Kidney (tissue), 14 donors: ENCODE results near the gene SMAD9. TPM values are rescaled to one million over a fixed set of nuclear protein-coding genes. Genes with fewer than 3 reads are reported as not detected.

Experiments used
- DNase-seq, 5 donors: peaks; one replicate each; pipeline ENCODE4 v3.0.0-alpha.2; 2013 to 2020
- FAIRE-seq: peaks from 2 replicates; lab custom pipeline; 2012; peaks lifted over from hg19 to GRCh38; lab: Jason Lieb, UNC
- H3K27ac ChIP-seq, 2 donors: one replicate each; pipeline ENCODE4 v1.7.0; 2013; ENCODE audit warnings: low read depth in 2 of 2, low read length in 2 of 2, inconsistent platforms in 1 of 2
- H3K27me3 ChIP-seq: one replicate; pipeline ENCODE4 v1.7.1; 2013; ENCODE audit warnings: low read length, inconsistent platforms; ENCODE audit not compliant: control insufficient read depth, insufficient read depth
- H3K36me3 ChIP-seq, 3 donors: one replicate each; pipeline versions ENCODE4 v1.7.0 to v1.7.1; 2013; ENCODE audit warnings: low read length in 3 of 3, control low read depth in 1 of 3, inconsistent platforms in 1 of 3; ENCODE audit not compliant: insufficient read depth in 3 of 3, control insufficient read depth in 2 of 3
- H3K4me1 ChIP-seq, 3 donors: one replicate each; pipeline versions ENCODE4 v1.7.0 to v1.7.1; 2013; ENCODE audit warnings: low read length in 3 of 3, inconsistent platforms in 1 of 3, low read depth in 1 of 3; ENCODE audit not compliant: control insufficient read depth in 2 of 3, insufficient read depth in 2 of 3
- H3K4me3 ChIP-seq, 3 donors: one replicate each; pipeline versions ENCODE4 v1.7.0 to v1.8.1; 2013; ENCODE audit warnings: low read length in 3 of 3, control low read depth in 1 of 3, inconsistent platforms in 1 of 3
- H3K9ac ChIP-seq, 3 donors: one replicate each; pipeline versions ENCODE4 v1.7.0 to v1.7.1; 2013; ENCODE audit warnings: low read length in 3 of 3, control low read depth in 1 of 3, inconsistent platforms in 1 of 3
- H3K9me3 ChIP-seq, 3 donors: one replicate each; pipeline versions ENCODE4 v1.7.0 to v1.7.1; 2013; ENCODE audit warnings: low read length in 3 of 3, control low read depth in 1 of 3, inconsistent platforms in 1 of 3; ENCODE audit not compliant: control insufficient read depth in 2 of 3, insufficient read depth in 1 of 3
- intact Hi-C: fragments of 100-400 bp; cut with DNase I; formaldehyde crosslinking; loops from one replicate; pipeline ENCODE4 v1.11.1; 2022
- polyA plus RNA-seq: library from polyadenylated mRNA; stranded (reverse); fragments of 350-450 nt; fragmentation: Illumina TruSeq; extraction: RNeasy Lipid Tissue Mini Kit (QIAGEN cat#74804); gene quantifications from one replicate; pipeline ENCODE4 v1.2.3, GENCODE V29; 2014; ENCODE audit warnings: low read depth, low replicate concordance; ENCODE audit not compliant: insufficient read depth
- total RNA-seq: library from RNA; stranded (reverse); fragmentation: NEBNext Ultra II Directional; extraction: Animal tissue kit (Norgen Biotek cat#: 25700); gene quantifications from one replicate; pipeline ENCODE4 v1.2.1, GENCODE V29; 2021
- TF ChIP-seq, protein P1 (sequence below): IDR thresholded peaks from 3 replicates; pipeline ENCODE4 v1.5.1; 2012; ENCODE audit warnings: mild to moderate bottlenecking, moderate library complexity, borderline replicate concordance; ENCODE audit not compliant: insufficient read depth; ENCODE audit errors: extremely low read depth
- donor health status: control.
- donor health status: control.
- donor health status: control.
- donor health status: control.
- donor health status: control.
- donor health status: DM: yes; HTN: yes; CAD: no.
- donor health status: Normal renal cell carcinoma (clear cell type).

The SMAD9 gene
- total and polyA plus RNA-seq, 2 donors from 2014 or later: 3.5 to 13.1 TPM

DNA sequence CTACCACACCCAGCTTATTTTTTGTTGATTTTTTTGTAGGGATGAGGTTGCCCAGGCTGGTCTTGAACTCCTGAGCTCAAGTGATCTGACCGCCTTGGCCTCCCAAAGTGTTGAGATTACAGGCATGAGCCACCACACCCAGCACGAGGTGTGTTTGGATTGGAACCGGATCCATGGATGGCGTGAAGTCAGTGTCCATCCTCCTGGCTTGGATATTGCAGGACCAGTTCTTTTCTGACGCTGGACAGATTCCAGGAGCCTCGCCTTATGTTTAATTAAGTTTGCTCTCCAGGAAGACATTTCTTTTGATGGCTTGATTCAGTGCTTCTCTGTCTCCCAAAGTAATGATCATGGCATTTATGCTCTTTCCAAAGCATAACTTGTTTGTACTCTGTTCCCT, 115.5 kb downstream of the SMAD9 start:
- no peaks in the 10 kb centered on the region for H3K9me3 ChIP-seq
- H3K27ac ChIP-seq: no peak overlapping the region
- H3K36me3 ChIP-seq: no peaks in the 10 kb centered on the region
- no peaks in the 10 kb centered on the region for H3K4me1 ChIP-seq
- H3K4me3 ChIP-seq: no peak overlapping the region
- no peak for DNase-seq
- no peak overlapping the region for H3K9ac ChIP-seq
- no peak for FAIRE-seq
- no peaks in the 10 kb centered on the region for H3K27me3 ChIP-seq
- intact Hi-C loops: no loop called here
- TF ChIP-seq, protein P1, sequence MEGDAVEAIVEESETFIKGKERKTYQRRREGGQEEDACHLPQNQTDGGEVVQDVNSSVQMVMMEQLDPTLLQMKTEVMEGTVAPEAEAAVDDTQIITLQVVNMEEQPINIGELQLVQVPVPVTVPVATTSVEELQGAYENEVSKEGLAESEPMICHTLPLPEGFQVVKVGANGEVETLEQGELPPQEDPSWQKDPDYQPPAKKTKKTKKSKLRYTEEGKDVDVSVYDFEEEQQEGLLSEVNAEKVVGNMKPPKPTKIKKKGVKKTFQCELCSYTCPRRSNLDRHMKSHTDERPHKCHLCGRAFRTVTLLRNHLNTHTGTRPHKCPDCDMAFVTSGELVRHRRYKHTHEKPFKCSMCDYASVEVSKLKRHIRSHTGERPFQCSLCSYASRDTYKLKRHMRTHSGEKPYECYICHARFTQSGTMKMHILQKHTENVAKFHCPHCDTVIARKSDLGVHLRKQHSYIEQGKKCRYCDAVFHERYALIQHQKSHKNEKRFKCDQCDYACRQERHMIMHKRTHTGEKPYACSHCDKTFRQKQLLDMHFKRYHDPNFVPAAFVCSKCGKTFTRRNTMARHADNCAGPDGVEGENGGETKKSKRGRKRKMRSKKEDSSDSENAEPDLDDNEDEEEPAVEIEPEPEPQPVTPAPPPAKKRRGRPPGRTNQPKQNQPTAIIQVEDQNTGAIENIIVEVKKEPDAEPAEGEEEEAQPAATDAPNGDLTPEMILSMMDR: no peak

- intact Hi-C loops: no loop called here
- Histone ChIP-seq H3K36me3 (no peaks in the 10 kb centered on the region), H3K27ac (no peak overlapping the region), H3K4me1 (no peaks in the 10 kb centered on the region), H3K9me3 (no peaks in the 10 kb centered on the region), H3K9ac (no peak overlapping the region), H3K4me3 (no peak overlapping the region), H3K27me3 (no peaks in the 10 kb centered on the region)
- DNase-seq (peak in 2 of 5 donors; percentile 9 to 35), FAIRE-seq (no peak)
- TF ChIP-seq, protein P1: no peak
Observed at GRCh38 chr13:36801035-36801434, 119.0 kb downstream of the SMAD9 start.

- no peak overlapping the region for H3K9ac ChIP-seq
- FAIRE-seq (no peak), DNase-seq (no peak)
- intact Hi-C loops: no loop called here
- TF ChIP-seq, protein P1: no peak
- no peaks in the 10 kb centered on the region for H3K27me3 ChIP-seq
- no peaks in the 10 kb centered on the region for H3K9me3 ChIP-seq
- no peak overlapping the region for H3K4me3 ChIP-seq
- H3K4me1 ChIP-seq: no peaks in the 10 kb centered on the region
- no peaks in the 10 kb centered on the region for H3K36me3 ChIP-seq
- H3K27ac ChIP-seq: no peak overlapping the region
Observed at GRCh38 chr13:36796052-36796451, 124.0 kb downstream of the SMAD9 start.

DNA sequence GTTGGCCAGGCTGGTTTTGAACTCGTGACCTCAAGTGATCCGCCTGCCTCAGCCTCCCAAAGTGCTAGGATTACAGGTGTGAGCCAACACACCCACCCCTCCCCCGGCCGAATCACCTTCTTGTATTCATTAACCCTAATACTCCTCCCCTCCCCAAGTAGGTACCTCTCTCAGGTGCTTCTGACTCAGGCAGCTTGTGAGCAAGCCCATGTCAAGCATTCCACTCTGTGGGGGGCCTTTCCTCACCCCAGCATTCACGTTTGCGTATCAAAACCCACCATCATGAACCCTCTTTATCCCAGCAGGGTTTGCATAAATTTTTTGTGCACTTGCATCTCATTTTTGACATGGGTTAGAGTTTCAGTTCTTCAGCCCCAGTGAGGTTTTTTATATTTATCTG, 124.6 kb downstream of the SMAD9 start:
- no peak overlapping the region for H3K4me3 ChIP-seq
- intact Hi-C loops: no loop called here
- H3K4me1 ChIP-seq: no peaks in the 10 kb centered on the region
- no peaks in the 10 kb centered on the region for H3K36me3 ChIP-seq
- no peaks in the 10 kb centered on the region for H3K9me3 ChIP-seq
- no peaks in the 10 kb centered on the region for H3K27me3 ChIP-seq
- no peak overlapping the region for H3K9ac ChIP-seq
- no peak for FAIRE-seq
- TF ChIP-seq, protein P1: no peak
- H3K27ac ChIP-seq: no peak overlapping the region
- no peak for DNase-seq
